GM23338 (cell line): ENCODE data around the gene KCNAB1. TPM values are rescaled to one million over a fixed set of nuclear protein-coding genes. Genes with fewer than 3 reads are reported as not detected.

Source experiments
- ATAC-seq: fragments of 200-7000 bp; cut with Tn5 transposase; 3 replicates; pipeline ENCODE4 v1.9.1; 2020
- DNase-seq: peaks from one replicate; pipeline ENCODE4 v3.0.0-alpha.2; 2015; ENCODE audit warnings: low spot score
- H2AFZ ChIP-seq: fragments of 200-600 bp; sonication (generic); 2 replicates; pipeline ENCODE4 v1.8.0; 2016; ENCODE audit warnings: antibody characterized with exemption, mild to moderate bottlenecking, moderate library complexity
- H3F3A ChIP-seq: fragments of 200-600 bp; sonication (generic); replicated peaks from 2 replicates; pipeline ENCODE4 v1.8.0; 2017; ENCODE audit warnings: antibody characterized with exemption, mixed run types, low read depth
- H3K27ac ChIP-seq: fragments of 200-600 bp; sonication (generic); 2 replicates; pipeline ENCODE4 v1.6.1; 2016; ENCODE audit warnings: low read depth
- H3K27me3 ChIP-seq: fragments of 200-600 bp; sonication (generic); 2 replicates; pipeline ENCODE4 v1.8.0; 2016; ENCODE audit warnings: mild to moderate bottlenecking, mixed run types, moderate library complexity; ENCODE audit not compliant: insufficient read depth
- H3K36me3 ChIP-seq: fragments of 200-600 bp; sonication (generic); 2 replicates; pipeline ENCODE4 v1.8.0; 2016; ENCODE audit warnings: mild to moderate bottlenecking; ENCODE audit not compliant: insufficient read depth
- H3K4me1 ChIP-seq: fragments of 200-600 bp; sonication (generic); 2 replicates; pipeline ENCODE4 v1.8.0; 2016; ENCODE audit warnings: mild to moderate bottlenecking, moderate library complexity; ENCODE audit not compliant: insufficient read depth
- H3K4me2 ChIP-seq: fragments of 200-600 bp; sonication (generic); 2 replicates; pipeline ENCODE4 v1.7.1; 2017; ENCODE audit warnings: mixed run types
- H3K4me3 ChIP-seq: fragments of 200-600 bp; sonication (generic); 2 replicates; pipeline ENCODE4 v1.6.1; 2016; ENCODE audit warnings: mixed run types
- H3K79me2 ChIP-seq: fragments of 200-600 bp; sonication (generic); replicated peaks from 2 replicates; pipeline ENCODE4 v1.8.0; 2017; ENCODE audit warnings: mild to moderate bottlenecking; ENCODE audit not compliant: insufficient read depth
- H3K9me2 ChIP-seq: fragments of 200-600 bp; sonication (generic); 2 replicates; pipeline ENCODE4 v1.8.0; 2017; ENCODE audit not compliant: insufficient read depth
- H4K20me1 ChIP-seq: fragments of 200-600 bp; sonication (generic); replicated peaks from 2 replicates; pipeline ENCODE4 v1.8.0; 2017; ENCODE audit warnings: mild to moderate bottlenecking; ENCODE audit not compliant: insufficient read depth
- H3K27ac Mint-ChIP-seq: 2 replicates; pipeline ENCODE4 v1.8.0; 2020; ENCODE audit warnings: inconsistent platforms, mild to moderate bottlenecking, moderate library complexity, mixed read lengths
- H3K27me3 Mint-ChIP-seq: 3 replicates; pipeline ENCODE4 v1.8.0; 2022; ENCODE audit warnings: low read depth, mild to moderate bottlenecking, moderate library complexity, mixed read lengths, inconsistent platforms; ENCODE audit not compliant: insufficient read depth, poor library complexity
- H3K36me3 Mint-ChIP-seq: 3 replicates; pipeline ENCODE4 v1.8.0; 2021; ENCODE audit warnings: low read depth, mild to moderate bottlenecking, inconsistent platforms, moderate library complexity, mixed read lengths
- H3K4me1 Mint-ChIP-seq: 3 replicates; pipeline ENCODE4 v1.8.0; 2020; ENCODE audit warnings: mild to moderate bottlenecking, inconsistent platforms, mixed read lengths
- H3K4me3 Mint-ChIP-seq: 3 replicates; pipeline ENCODE4 v1.8.0; 2021; ENCODE audit warnings: moderate library complexity, mild to moderate bottlenecking, inconsistent platforms, mixed read lengths
- H3K9me3 Mint-ChIP-seq: 3 replicates; pipeline ENCODE4 v1.8.0; 2020; ENCODE audit warnings: moderate library complexity, mild to moderate bottlenecking, inconsistent platforms, mixed read lengths
- CTCF ChIP-seq, 2 experiments: fragments of 200-600 bp in 1 of 2; sonication (generic) in 1 of 2; conservative IDR thresholded peaks; 2 replicates each; pipeline versions ENCODE4 v1.5.1 to v1.6.1; 2016 to 2017; ENCODE audit warnings: antibody characterized with exemption in 2 of 2, low read depth in 2 of 2, mild to moderate bottlenecking in 2 of 2, moderate library complexity in 1 of 2
- JUNB ChIP-seq: IDR thresholded peaks from one replicate; pipeline ENCODE4 v1.6.1; 2016; ENCODE audit warnings: antibody characterized with exemption; ENCODE audit not compliant: unreplicated experiment
- POLR2AphosphoS5 ChIP-seq: IDR thresholded peaks from 2 replicates; pipeline ENCODE4 v1.6.1; 2016; ENCODE audit warnings: antibody characterized with exemption, low read depth
- REST ChIP-seq: IDR thresholded peaks from one replicate; pipeline ENCODE4 v1.6.1; 2018; ENCODE audit warnings: antibody characterized with exemption; ENCODE audit not compliant: unreplicated experiment
- STAT1 ChIP-seq: IDR thresholded peaks from one replicate; pipeline ENCODE4 v1.6.1; 2016; ENCODE audit warnings: antibody characterized with exemption; ENCODE audit not compliant: unreplicated experiment
- ZNF114 ChIP-seq: fragments of 250-450 bp; sonication (Bioruptor Pico); IDR thresholded peaks from 2 replicates; pipeline ENCODE4 v1.5.0; 2020; ENCODE audit warnings: mild to moderate bottlenecking, moderate library complexity
- ZNF331 ChIP-seq: fragments of 250-450 bp; sonication (Bioruptor Pico); IDR thresholded peaks from 2 replicates; pipeline ENCODE4 v1.5.0; 2020; ENCODE audit warnings: low read depth, mild to moderate bottlenecking, moderate library complexity
- ZNF462 ChIP-seq: fragments of 250-450 bp; sonication (Bioruptor Pico); IDR thresholded peaks from 2 replicates; pipeline ENCODE4 v1.5.0; 2020; ENCODE audit warnings: mild to moderate bottlenecking, moderate library complexity
- polyA plus RNA-seq: library from polyadenylated mRNA; unstranded; fragments of >200 nt; fragmentation: Nextera tagmentation; extraction: Ambion mirVana; gene quantifications from 2 replicates; pipeline ENCODE4 v1.2.1, GENCODE V29; 2016
- total RNA-seq: library from RNA; depleted of rRNA; stranded (reverse); fragments of >200 nt; shearing (Covaris generic); gene quantifications from 2 replicates; pipeline ENCODE4 v1.2.3, GENCODE V29; 2014

KCNAB1 gene
- total and polyA plus RNA-seq, 2 experiments from 2014 or later, result 0.69 to 2.6 TPM

GRCh38 chr3:156142702-156143101 lies 22.3 kb downstream of the KCNAB1 start (continued):
- TF ChIP-seq ZNF462 (no peak), ZNF331 (no peak), CTCF (conservative IDR thresholded peaks at IDR 0.05; ENCODE audit: low read depth in 2 of 2) (no peak), JUNB (no peak), STAT1 (no peak), ZNF114 (no peak)

- Histone ChIP-seq H3K4me2 (no peak overlapping the region), H2AFZ (peak overlapping the region; percentile 98), H3K79me2 (no peaks in the 10 kb centered on the region), H3K4me3 (no peak overlapping the region), H3F3A (no peaks in the 10 kb centered on the region), H3K36me3 (no peaks in the 10 kb centered on the region), H3K4me1 (no peaks in the 10 kb centered on the region), H3K9me2 (no peaks in the 10 kb centered on the region), H4K20me1 (no peaks in the 10 kb centered on the region), H3K27ac (no peak overlapping the region), H3K27me3 (no peaks in the 10 kb centered on the region)
- H3K27ac Mint-ChIP-seq, result no peak overlapping the region
- H3K4me1 Mint-ChIP-seq, result no peaks in the 10 kb centered on the region
- ATAC-seq, result no peak
- H3K27me3 Mint-ChIP-seq, result peaks cover 1% of the 10 kb centered on the region
- DNase-seq, result no peak
- no peak overlapping the region for H3K4me3 Mint-ChIP-seq
- TF ChIP-seq POLR2AphosphoS5 (no peak), REST (no peak)
- H3K9me3 Mint-ChIP-seq, result no peaks in the 10 kb centered on the region
- H3K36me3 Mint-ChIP-seq, result no peaks in the 10 kb centered on the region
Observed at GRCh38 chr3:156143136-156143535, 22.8 kb downstream of the KCNAB1 start.
